Endothelial cell of umbilical vein (primary cell): Measurements from ENCODE around the gene CCDC91. TPM values are rescaled to one million over a fixed set of nuclear protein-coding genes. Genes with fewer than 3 reads are reported as not detected.

Experiments
- BruUV-seq: library from RNA; stranded (reverse); fragments of 400-500 nt; replicated peaks from 2 replicates; lab custom pipeline; 2021; lab: Mats Ljungman, UMichigan
- CTCF ChIA-PET: fragments of 300-600, 350-600 bp; sonication (Branson Sonifier 250); formaldehyde crosslinking; loops from one replicate; lab custom pipeline; 2021; ENCODE audit warnings: antibody characterized with exemption, inconsistent platforms; lab: Charles Lee
- POLR2A ChIA-PET: fragments of 300-600, 350-600 bp; sonication (Branson Sonifier 250); formaldehyde crosslinking; loops from one replicate; lab custom pipeline; 2021; ENCODE audit warnings: antibody characterized with exemption, inconsistent platforms; lab: Charles Lee
- DNase-seq: peaks from one replicate; pipeline ENCODE4 v3.0.0-alpha.2; 2011; ENCODE audit warnings: low read depth, low spot score
- FAIRE-seq: peaks from 2 replicates; lab custom pipeline; 2011; peaks lifted over from hg19 to GRCh38; lab: Jason Lieb, UNC
- H2AFZ ChIP-seq: 2 replicates; pipeline ENCODE4 v1.6.0; 2012; ENCODE audit warnings: low read depth, low read length, control low read depth, inconsistent platforms
- H3K27ac ChIP-seq: 2 replicates; pipeline ENCODE4 v1.5.1; 2011; ENCODE audit warnings: low read depth, mild to moderate bottlenecking, control low read depth, low read length, moderate library complexity; ENCODE audit not compliant: insufficient read depth
- H3K27me3 ChIP-seq, 2 experiments: 2 replicates each; pipeline versions ENCODE4 v1.6.0 to v1.6.1; 2011; ENCODE audit warnings: low read length in 2 of 2, mixed read lengths in 1 of 2; ENCODE audit not compliant: control insufficient read depth in 2 of 2, insufficient read depth in 2 of 2
- H3K36me3 ChIP-seq, 2 experiments: 2 replicates in 1 of 2; 3 replicates in 1 of 2; pipeline ENCODE4 v1.5.1; 2011; ENCODE audit warnings: low read length in 2 of 2, mild to moderate bottlenecking in 1 of 2, moderate library complexity in 1 of 2; ENCODE audit not compliant: control insufficient read depth in 2 of 2, insufficient read depth in 2 of 2; ENCODE audit errors: extremely low read depth in 1 of 2
- H3K4me1 ChIP-seq: 3 replicates; pipeline ENCODE4 v1.5.1; 2011; ENCODE audit warnings: mild to moderate bottlenecking, low read length; ENCODE audit not compliant: control insufficient read depth, insufficient read depth; ENCODE audit errors: extremely low read depth
- H3K4me2 ChIP-seq: 2 replicates; pipeline ENCODE4 v1.6.1; 2011; ENCODE audit warnings: low read length, control low read depth, mixed read lengths; ENCODE audit not compliant: insufficient read depth
- H3K4me3 ChIP-seq, 3 experiments: fragments of 200-600 bp in 1 of 3; sonication (generic), shearing (Covaris generic) in 1 of 3; replicated peaks in 1 of 3; 2 replicates each; pipeline ENCODE4 v1.5.1; 2011 to 2016; ENCODE audit warnings: control low read depth in 3 of 3, low read length in 3 of 3, mild to moderate bottlenecking in 2 of 3, inconsistent platforms in 1 of 3, low read depth in 1 of 3, moderate library complexity in 1 of 3; ENCODE audit not compliant: insufficient read depth in 1 of 3
- H3K79me2 ChIP-seq: 2 replicates; pipeline ENCODE4 v1.6.0; 2012; ENCODE audit warnings: low read length, inconsistent platforms; ENCODE audit not compliant: control insufficient read depth, insufficient read depth
- H3K9ac ChIP-seq: replicated peaks from 2 replicates; pipeline ENCODE3; 2011; ENCODE audit warnings: low read length, control low read depth; ENCODE audit not compliant: insufficient read depth; ENCODE audit errors: extremely low read depth
- H3K9me1 ChIP-seq: replicated peaks from 3 replicates; pipeline ENCODE4 v1.6.0; 2011; ENCODE audit warnings: mild to moderate bottlenecking, low read length; ENCODE audit not compliant: control insufficient read depth, insufficient read depth; ENCODE audit errors: extremely low read depth
- H3K9me3 ChIP-seq: replicated peaks from 2 replicates; pipeline ENCODE4 v1.5.1; 2012; ENCODE audit warnings: low read length, inconsistent platforms; ENCODE audit not compliant: control insufficient read depth, insufficient read depth
- H4K20me1 ChIP-seq: replicated peaks from 2 replicates; pipeline ENCODE3; 2011; ENCODE audit warnings: mild to moderate bottlenecking, low read length; ENCODE audit not compliant: control insufficient read depth, insufficient read depth; ENCODE audit errors: extremely low read depth
- CTCF ChIP-seq, 2 donors: IDR thresholded peaks; 1 replicate in 1 of 2; 2 replicates in 1 of 2; pipeline ENCODE4 v1.5.1; 2011; ENCODE audit warnings: low read length in 2 of 2, mild to moderate bottlenecking in 2 of 2, moderate library complexity in 2 of 2, control low read depth in 1 of 2, inconsistent platforms in 1 of 2, low read depth in 1 of 2; ENCODE audit not compliant: insufficient read depth in 1 of 2; ENCODE audit errors: extremely low read depth in 1 of 2
- EZH2 ChIP-seq: IDR thresholded peaks from 2 replicates; pipeline ENCODE4 v1.6.1; 2012; ENCODE audit warnings: borderline replicate concordance, low read depth, mild to moderate bottlenecking, moderate library complexity, low read length, inconsistent platforms; ENCODE audit not compliant: severe bottlenecking
- FOS ChIP-seq: IDR thresholded peaks from 2 replicates; pipeline ENCODE4 v1.6.1; 2011; ENCODE audit warnings: mild to moderate bottlenecking, low read length, moderate library complexity, borderline replicate concordance; ENCODE audit not compliant: insufficient read depth
- GATA2 ChIP-seq: IDR thresholded peaks from 2 replicates; pipeline ENCODE4 v1.7.0; 2011; ENCODE audit warnings: low read depth, mild to moderate bottlenecking, moderate library complexity, mixed read lengths, low read length; ENCODE audit not compliant: insufficient read length, insufficient read depth
- JUN ChIP-seq: IDR thresholded peaks from 2 replicates; pipeline ENCODE4 v1.6.1; 2011; ENCODE audit warnings: borderline replicate concordance, low read depth; ENCODE audit not compliant: insufficient read length, insufficient read depth
- MAX ChIP-seq: IDR thresholded peaks from 2 replicates; pipeline ENCODE4 v1.6.1; 2011; ENCODE audit not compliant: insufficient read depth, insufficient read length
- MYC ChIP-seq: IDR thresholded peaks from one replicate; pipeline ENCODE4 v1.6.1; 2011; ENCODE audit warnings: mild to moderate bottlenecking, low read depth, low read length
- POLR2A ChIP-seq: IDR thresholded peaks from 2 replicates; pipeline ENCODE4 v1.6.1; 2012; ENCODE audit warnings: low read depth, mild to moderate bottlenecking, control low read depth, low read length
- POLR2AphosphoS5 ChIP-seq: IDR thresholded peaks from 2 replicates; pipeline ENCODE4 v1.6.1; 2012; ENCODE audit warnings: low read depth, mild to moderate bottlenecking, control low read depth, low read length, moderate library complexity; ENCODE audit not compliant: insufficient read depth
- dilution Hi-C: fragments of 300-500 bp; cut with MboI; formaldehyde crosslinking; loops from one replicate; pipeline ENCODE4 v1.15.0; 2019; ENCODE audit warnings: low sequenced_read_pairs; ENCODE audit not compliant: extremely low pct_ligation_motif_present
- intact Hi-C: fragments of 100-400 bp; cut with micrococcal nuclease; formaldehyde crosslinking; loops from one replicate; pipeline ENCODE4 v1.10.0; 2022
- polyA plus RNA-seq, 4 experiments: library from polyadenylated mRNA; depleted of rRNA in 3 of 4; stranded (reverse) in 3 of 4; unstranded in 1 of 4; fragments of >200 nt; gene quantifications; 2 replicates each; pipeline versions ENCODE4 v1.2.1 to v1.2.3, GENCODE V29; 2011 to 2012; ENCODE audit warnings: missing spikeins in 1 of 4
- total RNA-seq: library from RNA; stranded (reverse); gene quantifications from 2 replicates; pipeline ENCODE4 v1.2.3, GENCODE V29; 2021

Gene CCDC91
- total and polyA plus RNA-seq, 2 donors (not counting 3 experiments of a cell fraction or from before 2014, with no cell fraction given) = 3.8 to 10.5 TPM

DNA sequence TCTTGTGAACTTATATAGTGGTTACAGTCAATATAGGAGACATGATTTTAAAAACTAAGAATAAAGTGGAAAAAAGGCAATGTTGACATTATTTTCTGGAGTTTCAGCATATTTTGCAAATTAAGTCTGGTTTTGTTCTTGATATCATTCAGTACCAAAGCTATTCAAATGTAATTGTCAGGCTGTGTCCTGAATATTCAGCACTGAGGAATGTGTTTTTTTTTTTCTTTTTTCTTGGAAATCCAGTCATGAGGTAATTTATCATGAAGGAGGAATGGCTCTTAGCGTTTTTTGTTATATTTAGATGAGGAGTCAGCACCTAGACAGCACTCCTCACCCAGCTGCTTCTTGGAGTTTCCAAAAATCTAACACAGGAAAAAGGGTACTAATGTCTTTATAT lies 225.5 kb downstream of the CCDC91 start:
- BruUV-seq = no TSS peak
- Histone ChIP-seq H3K4me2 (no peak overlapping the region), H3K79me2 (no peaks in the 10 kb centered on the region), H3K4me3 (no peak overlapping the region), H3K36me3 (no peaks in the 10 kb centered on the region), H3K27me3 (no peaks in the 10 kb centered on the region), H4K20me1 (no peaks in the 10 kb centered on the region), H3K9me1 (no peaks in the 10 kb centered on the region), H3K4me1 (no peaks in the 10 kb centered on the region), H2AFZ (no peak overlapping the region), H3K9me3 (no peaks in the 10 kb centered on the region), H3K27ac (no peak overlapping the region), H3K9ac (no peak overlapping the region)
- no peak for TF ChIP-seq GATA2
- TF ChIP-seq JUN = no peak
- no peak for TF ChIP-seq POLR2AphosphoS5
- TF ChIP-seq POLR2A = no peak
- no peak for TF ChIP-seq CTCF (IDR thresholded peaks at IDR 0.05; ENCODE audit: extremely low read depth in 1 of 2, insufficient read depth in 1 of 2, low read depth in 1 of 2, low read length in 2 of 2)
- TF ChIP-seq FOS = no peak
- TF ChIP-seq EZH2 = no peak
- no peak for TF ChIP-seq MYC
- no peak for TF ChIP-seq MAX
- intact Hi-C loops = no loop called here
- dilution Hi-C loops = no loop called here
- DNase-seq (peak; percentile 15), FAIRE-seq (no peak)
- CTCF ChIA-PET = interaction anchor here (0.9 to 1.3 kb wide), 2 partner anchors 9 to 19 kb away, joined by 3 to 4 read pairs; no protein-coding TSS in a partner anchor
- POLR2A ChIA-PET = no interaction called here
